ENCODE measurements around the gene DDN. TPM values are rescaled to one million over a fixed set of nuclear protein-coding genes. Genes with fewer than 3 reads are reported as not detected.

DDN gene
- polyA plus RNA-seq, 1 of the 3 experiments (the other 2 are of a cell fraction), result 0.20 TPM

- H3K9me3 ChIP-seq, result no peaks in the 10 kb centered on the region
- CTCF ChIA-PET, result interaction anchor here (1.0 to 33.0 kb wide), 3 partner anchors 6 to 178 kb away, joined by 3 to 935 read pairs (median 935); partner anchors contain the start of genes DDN, WNT1 and WNT10B
- no peak overlapping the region for H2AFZ ChIP-seq (ENCODE audit: low read depth)
- no peak overlapping the region for H3K4me3 ChIP-seq (ENCODE audit: low read depth in 2 of 2, low read length in 1 of 2)
- H3K9ac ChIP-seq, result no peak overlapping the region
- H3K4me2 ChIP-seq, result no peak overlapping the region
- no peak for DNase-seq
- no peak overlapping the region for H3K27ac ChIP-seq (ENCODE audit: low read depth in 2 of 2, low read length in 1 of 2)
- no peaks in the 10 kb centered on the region for H3K36me3 ChIP-seq (replicated peaks in 1 of 2; ENCODE audit: control insufficient read depth in 1 of 2, insufficient read depth in 2 of 2, low read length in 1 of 2)
- peaks cover 58% of the 10 kb centered on the region for H3K27me3 ChIP-seq (ENCODE audit: insufficient read depth)
- H3K9me2 ChIP-seq, result no peaks in the 10 kb centered on the region
- WGBS (ENCODE audit: low lambda C conversion rate), result 27% methylated on average over 9 of the region's 10 CpGs
- POLR2A ChIA-PET, result no interaction called here
- H4K20me1 ChIP-seq (ENCODE audit: insufficient read depth), result no peaks in the 10 kb centered on the region
- H3K4me1 ChIP-seq (ENCODE audit: control insufficient read depth in 1 of 2, insufficient read depth in 2 of 2, low read depth in 1 of 2, low read length in 1 of 2), result peaks cover 0 to 7% of the 10 kb centered on the region in 2 experiments; a peak in 1 of 4 replicates
- H3K79me2 ChIP-seq (ENCODE audit: insufficient read depth), result no peaks in the 10 kb centered on the region
- no peaks in the 10 kb centered on the region for H3F3A ChIP-seq (replicated peaks; ENCODE audit: insufficient read depth)
- TF ChIP-seq, protein P1, sequence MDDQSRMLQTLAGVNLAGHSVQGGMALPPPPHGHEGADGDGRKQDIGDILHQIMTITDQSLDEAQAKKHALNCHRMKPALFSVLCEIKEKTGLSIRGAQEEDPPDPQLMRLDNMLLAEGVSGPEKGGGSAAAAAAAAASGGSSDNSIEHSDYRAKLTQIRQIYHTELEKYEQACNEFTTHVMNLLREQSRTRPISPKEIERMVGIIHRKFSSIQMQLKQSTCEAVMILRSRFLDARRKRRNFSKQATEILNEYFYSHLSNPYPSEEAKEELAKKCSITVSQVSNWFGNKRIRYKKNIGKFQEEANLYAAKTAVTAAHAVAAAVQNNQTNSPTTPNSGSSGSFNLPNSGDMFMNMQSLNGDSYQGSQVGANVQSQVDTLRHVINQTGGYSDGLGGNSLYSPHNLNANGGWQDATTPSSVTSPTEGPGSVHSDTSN (IDR thresholded peaks at IDR 0.05), result no peak
- TF ChIP-seq TAF1 (IDR thresholded peaks at IDR 0.05; ENCODE audit: borderline replicate concordance, low read depth, low read length), result no peak
- TF ChIP-seq POLR2AphosphoS5 (IDR thresholded peaks at IDR 0.05; ENCODE audit: low read depth, low read length), result no peak
- no peak for TF ChIP-seq EP300 (IDR thresholded peaks at IDR 0.05; ENCODE audit: borderline replicate concordance in 1 of 2, low read depth in 1 of 2, low read length in 1 of 2)
- no peak for TF ChIP-seq CTCF (IDR thresholded peaks at IDR 0.05)
- TF ChIP-seq TCF12 (IDR thresholded peaks at IDR 0.05), result no peak
- TF ChIP-seq RCOR1 (IDR thresholded peaks at IDR 0.05; ENCODE audit: low read length), result no peak
- TF ChIP-seq RXRA (IDR thresholded peaks at IDR 0.05; ENCODE audit: borderline replicate concordance, low read depth), result no peak
- no peak for TF ChIP-seq GABPA (IDR thresholded peaks at IDR 0.05; ENCODE audit: low read depth)
- no peak for TF ChIP-seq MEF2A (IDR thresholded peaks at IDR 0.05; ENCODE audit: borderline replicate concordance, low read depth)
- no peak for TF ChIP-seq JUND (IDR thresholded peaks at IDR 0.05)
Measured at GRCh38 chr12:48985475-48985897, 13.7 kb downstream of the DDN start.

- Histone ChIP-seq H3K4me1 (ENCODE audit: control insufficient read depth in 1 of 2, insufficient read depth in 2 of 2, low read depth in 1 of 2, low read length in 1 of 2) (peaks cover 0 to 26% of the 10 kb centered on the region in 2 experiments; a peak in 1 of 4 replicates), H3K9ac (no peak overlapping the region), H3K9me3 (no peaks in the 10 kb centered on the region), H3F3A (replicated peaks; ENCODE audit: insufficient read depth) (no peaks in the 10 kb centered on the region), H4K20me1 (ENCODE audit: insufficient read depth) (no peaks in the 10 kb centered on the region), H3K27me3 (ENCODE audit: insufficient read depth) (peaks cover 76% of the 10 kb centered on the region), H3K9me2 (no peaks in the 10 kb centered on the region), H3K36me3 (replicated peaks in 1 of 2; ENCODE audit: control insufficient read depth in 1 of 2, insufficient read depth in 2 of 2, low read length in 1 of 2) (no peaks in the 10 kb centered on the region), H3K4me3 (ENCODE audit: low read depth in 2 of 2, low read length in 1 of 2) (no peak overlapping the region), H3K4me2 (no peak overlapping the region), H3K27ac (ENCODE audit: low read depth in 2 of 2, low read length in 1 of 2) (no peak overlapping the region), H2AFZ (ENCODE audit: low read depth) (no peak overlapping the region), H3K79me2 (ENCODE audit: insufficient read depth) (no peaks in the 10 kb centered on the region)
- ChIA-PET POLR2A (no interaction called here), CTCF (interaction anchor here (0.8 to 33.0 kb wide), 6 partner anchors 7 to 130 kb away, joined by 3 to 935 read pairs (median 8); partner anchors contain the start of genes DDN, FKBP11, WNT1 and WNT10B)
- 38% methylated on average over 6 of the region's 6 CpGs for WGBS (ENCODE audit: low lambda C conversion rate)
- no peak for DNase-seq
- TF ChIP-seq POLR2AphosphoS5 (IDR thresholded peaks at IDR 0.05; ENCODE audit: low read depth, low read length), result no peak
- no peak for TF ChIP-seq EZH2phosphoT487 (IDR thresholded peaks at IDR 0.05; ENCODE audit: borderline replicate concordance, low read depth)
- TF ChIP-seq FOXJ3 (CRISPR knock-in tag; IDR thresholded peaks at IDR 0.05), result no peak
- TF ChIP-seq, protein P2, sequence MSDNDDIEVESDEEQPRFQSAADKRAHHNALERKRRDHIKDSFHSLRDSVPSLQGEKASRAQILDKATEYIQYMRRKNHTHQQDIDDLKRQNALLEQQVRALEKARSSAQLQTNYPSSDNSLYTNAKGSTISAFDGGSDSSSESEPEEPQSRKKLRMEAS (IDR thresholded peaks at IDR 0.05; ENCODE audit: low read depth), result no peak
Measured at GRCh38 chr12:48982397-48983080, 16.6 kb downstream of the DDN start.
